22Rv1 (cell line): ENCODE data around the gene NAT10.

Source experiments
- ZFX ChIP-seq: fragments of 450-650 bp; IDR thresholded peaks from 2 replicates; pipeline ENCODE4 v1.6.1; 2017; ENCODE audit warnings: antibody characterized with exemption, borderline replicate concordance
- TF ChIP-seq, protein P1 (sequence below): fragments of 450-650 bp; IDR thresholded peaks from 2 replicates; pipeline ENCODE4 v1.5.1; 2017; ENCODE audit warnings: mild to moderate bottlenecking

DNA sequence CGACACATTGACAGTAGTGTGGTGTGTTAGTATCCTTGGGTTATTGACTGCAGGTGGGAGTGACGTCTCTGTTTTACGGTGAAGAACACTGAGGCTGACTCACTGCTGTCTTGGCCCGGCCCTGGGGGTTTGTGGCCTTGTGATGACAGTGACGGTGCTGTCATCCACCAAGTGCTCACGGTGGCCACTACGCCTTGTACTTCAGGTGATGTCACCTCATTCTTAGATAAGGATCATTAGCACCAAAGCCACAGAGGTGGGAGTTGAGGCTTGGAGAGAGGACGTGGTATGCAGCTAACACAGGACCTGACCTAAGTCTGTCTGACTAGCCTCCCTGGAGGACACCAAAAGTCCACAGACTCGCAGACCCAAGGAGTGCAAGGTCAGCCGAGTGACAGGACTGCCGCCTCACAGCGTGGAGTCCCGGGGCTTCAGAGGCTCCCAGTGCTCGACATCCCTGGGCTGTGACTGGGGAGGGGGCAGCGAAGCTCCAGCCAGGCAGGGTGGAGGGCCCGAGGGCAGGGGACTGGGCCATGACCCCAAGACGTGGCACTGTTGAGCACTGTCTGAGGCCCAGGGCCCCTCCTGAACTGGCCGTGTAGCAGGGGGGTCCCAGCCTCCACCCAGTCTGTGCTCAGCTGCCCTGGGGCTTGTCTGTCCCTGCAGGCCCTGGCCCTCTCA, 56.5 kb downstream of the NAT10 start:
- TF ChIP-seq, protein P1, sequence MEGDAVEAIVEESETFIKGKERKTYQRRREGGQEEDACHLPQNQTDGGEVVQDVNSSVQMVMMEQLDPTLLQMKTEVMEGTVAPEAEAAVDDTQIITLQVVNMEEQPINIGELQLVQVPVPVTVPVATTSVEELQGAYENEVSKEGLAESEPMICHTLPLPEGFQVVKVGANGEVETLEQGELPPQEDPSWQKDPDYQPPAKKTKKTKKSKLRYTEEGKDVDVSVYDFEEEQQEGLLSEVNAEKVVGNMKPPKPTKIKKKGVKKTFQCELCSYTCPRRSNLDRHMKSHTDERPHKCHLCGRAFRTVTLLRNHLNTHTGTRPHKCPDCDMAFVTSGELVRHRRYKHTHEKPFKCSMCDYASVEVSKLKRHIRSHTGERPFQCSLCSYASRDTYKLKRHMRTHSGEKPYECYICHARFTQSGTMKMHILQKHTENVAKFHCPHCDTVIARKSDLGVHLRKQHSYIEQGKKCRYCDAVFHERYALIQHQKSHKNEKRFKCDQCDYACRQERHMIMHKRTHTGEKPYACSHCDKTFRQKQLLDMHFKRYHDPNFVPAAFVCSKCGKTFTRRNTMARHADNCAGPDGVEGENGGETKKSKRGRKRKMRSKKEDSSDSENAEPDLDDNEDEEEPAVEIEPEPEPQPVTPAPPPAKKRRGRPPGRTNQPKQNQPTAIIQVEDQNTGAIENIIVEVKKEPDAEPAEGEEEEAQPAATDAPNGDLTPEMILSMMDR, result no peak
- no peak for TF ChIP-seq ZFX
